NCI-H460 (cell line): Measurements from ENCODE around the gene ABCC4. TPM values are rescaled to one million over a fixed set of nuclear protein-coding genes. Genes with fewer than 3 reads are reported as not detected.

Experiments used
- DNase-seq: peaks from one replicate; pipeline ENCODE4 v3.0.0-alpha.2; 2016; ENCODE audit warnings: low read depth; ENCODE audit errors: extremely low read depth
- total RNA-seq: library from RNA; depleted of rRNA; stranded (reverse); fragments of >200 nt; shearing (Covaris generic); gene quantifications from 2 replicates; pipeline ENCODE4 v1.2.3, GENCODE V29; 2014

The ABCC4 gene
- total RNA-seq, 1 experiment from 2014 or later, result 16.6 TPM

DNA sequence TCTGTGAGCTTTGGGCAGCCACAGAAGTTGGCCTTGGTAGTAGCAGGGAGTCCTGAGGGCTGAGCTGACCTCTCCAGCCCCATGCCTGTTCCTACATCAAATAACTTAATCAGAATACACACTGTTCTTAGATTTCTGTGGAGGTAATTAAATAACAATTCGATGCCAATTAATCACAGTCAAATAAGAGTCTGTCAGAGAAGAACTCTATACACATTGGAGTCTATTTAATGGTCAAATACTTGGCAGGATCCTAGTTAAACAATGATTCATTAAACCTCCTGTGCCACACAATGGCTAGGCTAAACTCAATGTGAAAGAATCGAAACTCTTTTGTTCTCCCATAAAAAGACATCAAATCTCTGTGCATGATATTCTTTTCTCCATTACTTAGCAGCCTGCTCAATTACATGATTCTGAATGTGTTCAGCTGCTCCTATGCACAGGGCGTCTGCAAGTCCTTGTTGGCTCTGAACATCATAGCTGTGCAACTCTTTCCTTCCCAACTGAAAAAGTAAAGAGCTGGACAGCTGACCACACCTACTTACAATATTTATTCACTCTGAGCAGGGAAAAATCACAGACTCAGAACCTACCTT is 173.1 kb downstream of the ABCC4 start:
- no peak for DNase-seq

DNA sequence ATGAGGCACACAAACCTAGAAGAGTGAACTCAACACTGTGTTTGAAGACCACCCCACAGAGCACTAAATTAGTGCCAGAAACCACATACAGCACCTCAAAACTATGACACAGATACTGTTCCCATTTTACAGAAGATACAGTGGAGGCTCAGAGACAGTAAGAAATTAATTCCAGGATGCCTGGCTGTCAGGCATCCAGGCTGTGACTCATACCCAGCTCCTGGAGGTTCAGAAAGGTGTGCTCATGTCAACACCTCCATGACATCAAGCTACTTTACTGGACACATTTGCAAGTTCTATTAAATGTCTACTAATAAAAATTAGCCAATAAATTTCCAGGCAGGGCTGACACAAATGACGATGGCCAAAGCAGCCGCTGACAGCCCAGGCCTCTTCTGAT is 176.3 kb downstream of the ABCC4 start:
- DNase-seq, result no peak

DNA sequence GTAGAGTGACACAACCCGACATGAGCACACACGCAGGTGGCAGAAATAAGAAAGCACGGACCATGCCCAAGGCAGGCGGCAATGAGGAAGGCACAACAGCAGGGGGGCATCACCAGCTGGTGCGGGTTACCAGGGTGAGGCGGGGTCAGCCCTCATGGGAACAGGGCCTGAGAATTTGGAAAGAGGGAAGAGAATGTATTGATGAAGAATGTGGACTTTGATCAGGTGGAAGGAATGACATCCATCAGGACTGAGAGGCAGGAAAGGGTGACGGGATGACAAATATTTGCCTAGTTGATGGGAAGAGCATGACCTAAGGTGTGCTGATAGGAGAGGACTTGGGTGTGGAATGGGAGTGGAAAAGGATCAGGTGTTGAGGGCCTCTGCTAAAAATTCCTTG is 177.5 kb downstream of the ABCC4 start:
- DNase-seq, result no peak

DNA sequence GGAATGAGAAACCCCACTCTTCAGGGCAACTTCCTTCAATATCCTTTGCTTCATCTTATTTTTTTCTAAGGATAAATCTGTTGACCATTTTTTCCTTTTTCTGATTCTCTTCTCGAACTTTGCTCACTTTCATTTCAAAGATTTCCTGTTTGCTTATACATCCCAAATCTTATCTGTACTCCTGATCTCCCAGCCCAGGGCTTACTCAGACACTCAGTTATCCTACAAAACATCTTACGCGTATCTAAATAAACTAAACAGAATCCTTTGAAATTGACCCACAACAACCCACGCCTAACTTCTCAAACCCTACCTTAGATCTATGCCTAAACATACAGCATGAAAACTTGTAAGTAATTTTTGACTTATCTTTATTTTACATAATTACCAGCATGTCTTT is 179.2 kb downstream of the ABCC4 start:
- DNase-seq, result no peak

DNA sequence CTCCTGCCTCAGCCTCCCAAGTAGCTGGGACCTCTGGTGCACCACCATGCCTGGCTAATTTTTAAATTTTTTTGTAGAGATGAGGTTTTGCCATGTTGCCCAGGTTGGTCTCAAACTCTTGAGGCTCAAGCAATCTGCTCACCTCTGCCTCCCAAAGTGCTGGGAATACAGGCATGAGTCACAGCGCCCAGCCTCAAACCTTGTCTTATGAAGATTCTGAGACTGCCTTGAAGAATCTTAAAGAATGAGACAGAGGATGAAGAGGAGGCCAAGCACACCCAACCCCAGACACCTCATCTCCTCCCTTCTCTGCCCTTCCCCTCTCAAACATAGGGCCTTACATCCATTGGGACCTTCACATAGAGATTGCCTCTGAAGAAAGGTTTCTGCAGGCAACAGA is 179.7 kb downstream of the ABCC4 start:
- no peak for DNase-seq

DNA sequence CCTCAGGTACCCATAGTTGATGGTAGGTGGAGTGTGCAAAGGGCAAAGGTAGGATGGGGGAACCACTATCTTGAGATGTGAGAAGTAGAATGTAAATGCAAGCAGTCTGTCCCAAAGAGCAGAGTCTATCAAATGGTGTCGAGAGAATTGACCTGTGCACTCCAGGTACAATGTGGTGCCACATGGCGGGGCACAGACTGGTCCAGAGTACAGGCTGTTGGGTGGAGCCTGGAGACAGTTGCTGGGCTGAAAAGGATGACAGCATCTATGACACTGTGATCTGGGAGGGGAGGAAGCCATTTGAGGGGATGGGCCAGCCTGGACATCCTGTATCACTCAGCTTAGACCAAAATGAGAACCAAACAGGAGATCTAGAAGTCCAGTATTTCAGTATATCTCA is 180.6 kb downstream of the ABCC4 start:
- no peak for DNase-seq

DNA sequence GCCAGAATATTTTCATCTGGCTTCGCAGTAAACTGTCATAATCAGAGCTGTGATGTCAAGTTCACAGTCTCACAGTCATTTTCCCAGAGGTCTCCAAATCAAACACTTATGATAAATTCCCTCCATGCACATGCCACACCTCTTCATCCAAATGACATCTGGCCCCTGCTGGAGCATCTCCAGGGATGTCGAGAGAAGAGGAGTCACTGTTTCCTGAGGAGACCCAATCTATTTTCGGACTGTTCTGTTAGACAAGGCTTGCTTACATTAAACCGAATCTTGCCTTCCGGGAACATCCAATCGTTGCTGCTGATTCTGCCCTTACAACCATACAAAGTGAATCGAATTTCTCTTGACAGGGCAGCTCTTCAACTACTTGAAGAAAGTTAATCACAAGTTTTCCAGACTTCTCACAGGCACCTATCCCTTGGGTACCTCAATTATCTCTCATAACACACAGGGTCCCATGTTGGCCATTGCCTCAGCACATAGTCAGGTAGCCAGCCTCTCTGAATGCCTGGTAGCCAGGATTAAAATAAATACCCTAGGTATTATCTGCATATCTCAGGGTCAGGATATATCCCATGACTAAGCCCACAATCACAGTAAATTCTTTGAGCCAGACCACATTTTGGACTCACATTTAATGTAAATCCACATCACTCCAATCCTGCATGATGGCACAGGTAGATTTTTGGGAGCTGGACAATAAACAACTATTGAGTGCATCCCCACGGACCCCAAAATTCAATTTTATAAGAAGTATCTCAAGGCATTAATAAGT is 182.5 kb downstream of the ABCC4 start:
- DNase-seq, result no peak

DNA sequence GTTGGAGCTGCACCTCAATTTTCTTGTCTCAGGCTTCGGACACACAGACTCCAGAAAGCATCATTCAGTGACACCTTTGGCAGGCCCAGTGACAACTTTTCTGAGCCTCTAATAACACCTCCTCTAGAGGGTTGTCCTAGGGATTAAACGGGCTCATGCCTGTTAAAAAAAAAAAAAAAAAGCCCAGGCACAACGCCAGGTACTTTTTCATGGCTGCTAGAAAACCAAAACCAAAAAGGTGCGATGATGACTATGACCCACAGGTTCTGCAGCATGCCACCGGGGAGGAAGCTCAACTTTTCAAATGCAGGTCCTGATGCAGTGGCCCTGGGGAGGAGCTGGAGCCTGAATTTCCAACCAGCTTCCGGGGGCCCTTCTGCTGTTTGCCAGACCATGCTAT is 184.2 kb downstream of the ABCC4 start:
- no peak for DNase-seq

DNA sequence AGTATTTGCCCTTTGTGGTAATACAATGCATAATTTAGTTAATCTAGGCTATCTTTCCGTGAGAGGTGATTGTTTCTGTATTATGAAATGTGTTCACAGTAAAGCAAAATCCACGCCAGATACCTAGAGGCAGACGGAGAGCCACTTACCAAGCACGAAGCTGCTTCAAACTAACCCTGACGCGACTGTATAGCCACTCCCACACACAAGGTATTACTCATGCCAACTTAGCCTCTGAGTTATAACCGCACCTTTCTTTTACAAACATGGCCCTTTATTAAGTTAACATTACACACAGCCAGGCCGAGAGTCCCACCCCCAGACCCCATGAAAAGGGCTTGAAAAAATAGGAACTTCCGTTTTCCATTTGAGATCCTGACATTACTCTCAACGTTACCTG is 185.7 kb downstream of the ABCC4 start:
- no peak for DNase-seq

DNA sequence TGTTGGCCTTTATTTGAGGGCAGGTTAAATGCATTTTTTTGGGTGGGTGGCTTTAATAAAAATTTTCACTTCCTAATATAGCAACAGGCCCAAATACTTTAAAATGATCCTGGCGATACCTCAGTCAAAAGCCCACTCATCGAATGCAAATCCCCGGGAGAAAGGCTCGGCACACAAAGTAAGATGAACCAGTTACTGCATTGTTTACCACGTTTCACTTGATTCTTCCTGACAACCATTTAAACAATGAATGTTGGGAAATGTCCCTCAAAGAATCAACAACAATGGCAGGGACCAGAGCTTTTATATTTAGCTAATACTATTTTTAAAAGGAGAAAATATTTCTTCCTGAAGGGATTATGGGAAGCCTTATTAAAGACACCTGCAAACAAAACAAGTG is 187.7 kb downstream of the ABCC4 start:
- DNase-seq, result no peak

DNA sequence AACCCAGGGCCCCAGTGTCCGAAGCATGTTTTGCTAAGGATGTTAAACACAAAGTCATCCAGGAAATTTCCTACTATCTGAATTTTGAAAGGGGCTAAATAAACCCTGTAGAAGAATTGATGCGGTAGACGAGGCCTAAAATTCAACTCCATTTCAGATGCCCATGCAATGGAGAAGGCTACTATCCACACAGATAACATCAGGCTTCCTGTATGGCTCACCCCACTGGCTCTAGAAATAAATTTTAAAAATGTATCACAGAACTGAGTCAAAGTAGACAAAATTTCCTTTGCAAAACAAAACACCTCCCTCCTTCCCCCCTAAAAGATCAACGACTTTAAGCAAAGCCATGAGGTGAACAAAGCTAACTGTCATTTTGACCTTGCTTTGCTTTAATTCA is 188.4 kb downstream of the ABCC4 start:
- DNase-seq, result no peak

DNA sequence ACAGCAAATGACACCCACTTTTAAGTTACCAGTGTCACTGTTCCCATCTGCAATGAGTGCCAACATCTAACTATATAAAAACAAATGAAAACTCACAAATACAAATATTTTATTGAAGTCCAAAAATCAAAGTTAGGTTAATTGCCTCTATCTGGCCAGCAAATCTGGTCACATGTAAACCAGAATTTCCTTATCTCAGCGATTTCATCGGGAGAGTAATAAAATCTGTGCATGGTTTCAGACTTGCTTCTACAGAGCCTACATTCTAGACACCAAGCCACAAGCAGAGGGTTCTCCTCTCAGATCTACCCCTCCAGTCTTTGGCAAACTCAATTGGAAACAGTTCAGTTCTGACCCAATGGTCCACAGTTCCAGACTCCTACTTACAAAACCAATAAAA is 189.6 kb downstream of the ABCC4 start:
- no peak for DNase-seq

DNA sequence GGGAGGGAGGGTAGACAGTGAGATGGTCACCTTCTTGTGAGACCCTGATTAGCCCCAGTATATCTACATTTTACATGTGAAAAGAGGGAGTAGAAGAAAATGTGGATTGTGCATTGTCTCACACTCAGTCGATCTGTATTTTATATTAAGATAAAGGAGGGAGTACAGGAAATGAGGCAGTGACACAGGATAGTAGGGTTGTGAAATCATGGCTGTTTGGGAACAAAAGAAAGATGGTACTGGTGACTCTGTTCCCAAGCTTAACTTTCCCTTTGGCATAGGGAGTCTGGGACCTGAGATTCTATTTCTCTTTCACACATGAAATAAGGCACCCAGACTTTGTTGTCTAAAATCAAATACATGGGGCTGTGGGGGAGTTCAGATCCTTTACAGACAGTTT is 194.7 kb downstream of the ABCC4 start:
- DNase-seq, result no peak

DNA sequence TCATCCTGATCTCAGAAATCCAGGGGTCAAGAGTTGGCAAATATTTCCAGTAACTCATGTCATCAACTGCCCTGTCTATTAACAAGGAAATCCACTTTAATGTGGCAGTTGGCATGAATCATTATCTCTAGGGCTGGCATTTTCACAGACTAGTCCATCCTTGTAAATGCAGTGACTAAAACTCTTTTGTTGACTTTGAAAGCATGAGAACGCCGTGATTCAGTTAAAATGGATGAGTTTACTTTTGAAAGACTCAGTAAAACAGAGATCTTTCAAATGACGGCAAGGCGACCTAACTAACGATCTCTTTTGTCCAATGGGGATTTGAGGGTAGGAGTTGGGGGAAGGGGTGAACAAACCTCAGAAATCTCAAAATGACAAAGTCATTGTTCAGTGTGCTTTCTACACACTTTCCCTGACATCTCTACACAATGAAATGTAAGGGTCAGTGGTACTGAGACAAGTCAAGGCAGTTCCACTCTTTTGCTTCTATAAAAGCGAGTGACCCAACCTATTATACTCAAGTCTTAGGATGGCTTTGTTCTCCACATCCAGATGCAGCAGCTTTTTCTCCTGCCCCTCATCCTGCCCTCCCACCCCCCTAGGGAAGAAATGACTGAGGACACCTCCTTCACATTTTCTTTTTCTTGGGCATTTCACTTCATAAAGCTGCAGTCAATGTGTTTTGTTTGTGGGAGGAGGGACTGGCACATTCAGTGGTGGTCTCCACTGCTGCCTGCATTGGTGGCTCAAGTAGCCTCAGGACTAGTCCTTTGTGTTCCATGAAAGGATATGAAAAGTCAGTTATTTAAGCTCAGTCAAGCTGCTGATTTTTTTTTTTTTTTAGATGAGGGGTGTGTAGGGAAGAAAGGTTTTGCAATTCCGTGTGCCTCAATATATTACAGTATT is 200.5 kb downstream of the ABCC4 start:
- peak; percentile 85 for DNase-seq

DNA sequence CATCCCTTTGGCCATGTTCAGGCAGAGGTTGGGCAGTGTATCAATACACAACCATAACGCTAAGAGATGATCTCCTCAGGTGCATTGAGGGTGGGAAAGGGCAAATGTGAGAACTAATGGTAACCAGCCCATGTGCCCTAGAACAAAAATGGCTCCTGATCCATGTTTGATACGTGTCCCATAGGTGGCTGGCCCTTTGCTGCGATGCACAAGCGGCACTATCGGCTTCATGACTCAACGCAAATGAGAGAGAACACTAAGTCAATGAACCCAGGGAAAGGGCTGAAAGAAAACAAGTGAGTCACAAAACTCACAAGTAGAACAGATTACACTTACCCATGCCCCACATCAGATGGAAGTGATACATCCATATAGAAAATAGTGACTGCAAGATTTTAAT is 201.7 kb downstream of the ABCC4 start:
- peak; percentile 89 for DNase-seq

DNA sequence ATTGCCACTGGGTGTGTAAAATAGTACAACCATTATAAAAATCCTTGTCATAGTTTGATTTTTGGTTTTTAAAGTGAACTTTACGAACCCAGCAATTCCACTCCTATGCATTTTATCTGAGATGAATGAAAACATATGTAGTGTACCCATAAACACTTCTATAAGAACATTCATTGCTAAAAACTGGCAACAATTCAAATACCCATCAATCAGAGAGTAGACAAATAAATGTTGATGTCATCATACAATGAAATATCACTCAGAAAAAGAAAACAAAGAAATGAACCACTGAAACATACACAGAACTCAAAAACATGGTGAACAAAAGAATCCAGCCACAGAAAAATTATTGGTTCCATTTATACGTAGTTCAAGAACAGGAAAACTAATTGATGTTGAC is 202.3 kb downstream of the ABCC4 start:
- DNase-seq, result peak; percentile 38

DNA sequence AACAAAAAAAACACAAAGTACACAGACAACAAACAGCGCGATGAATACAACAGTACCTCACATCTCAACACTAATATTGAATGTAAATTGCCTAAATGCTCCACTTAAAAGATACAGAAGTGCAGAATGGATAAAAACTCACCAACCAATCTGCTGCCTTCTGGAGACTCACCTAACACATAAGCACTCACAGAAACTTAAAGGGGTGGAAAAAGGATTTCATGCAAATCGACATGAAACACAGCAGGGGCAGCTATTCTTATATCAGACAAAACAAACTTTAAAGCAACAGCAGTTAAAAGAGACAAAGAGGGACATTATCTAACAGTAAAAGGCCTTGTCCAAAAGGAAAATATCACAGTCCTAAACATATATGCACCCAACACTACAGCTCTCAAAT is 209.5 kb downstream of the ABCC4 start:
- no peak for DNase-seq

DNA sequence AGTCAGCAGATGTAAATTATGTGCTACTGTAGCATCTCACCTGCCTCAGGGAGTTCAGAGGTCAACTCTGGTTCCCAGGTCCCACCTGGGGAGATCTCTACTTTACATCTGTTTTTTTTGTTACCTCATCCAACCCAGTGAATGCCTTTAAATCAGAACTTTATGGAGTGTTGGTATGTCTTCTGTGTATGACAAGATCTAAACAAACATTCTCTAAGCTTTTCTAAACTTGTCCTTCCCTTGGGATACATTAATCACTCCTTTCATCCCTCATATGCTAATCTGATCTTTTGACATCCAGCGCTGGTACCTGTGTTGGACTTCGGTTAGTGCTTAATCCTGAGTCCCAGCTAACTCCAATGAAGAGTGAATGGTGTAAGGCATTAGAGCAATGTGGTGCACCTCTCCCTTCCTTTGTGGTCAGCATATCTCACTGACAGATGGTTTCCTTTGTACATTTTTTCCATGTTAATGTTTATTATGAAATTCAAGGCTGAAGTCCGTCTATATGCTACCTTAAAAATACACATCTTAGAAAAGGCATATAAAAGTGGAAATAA is 213.4 kb downstream of the ABCC4 start:
- DNase-seq, result no peak

DNA sequence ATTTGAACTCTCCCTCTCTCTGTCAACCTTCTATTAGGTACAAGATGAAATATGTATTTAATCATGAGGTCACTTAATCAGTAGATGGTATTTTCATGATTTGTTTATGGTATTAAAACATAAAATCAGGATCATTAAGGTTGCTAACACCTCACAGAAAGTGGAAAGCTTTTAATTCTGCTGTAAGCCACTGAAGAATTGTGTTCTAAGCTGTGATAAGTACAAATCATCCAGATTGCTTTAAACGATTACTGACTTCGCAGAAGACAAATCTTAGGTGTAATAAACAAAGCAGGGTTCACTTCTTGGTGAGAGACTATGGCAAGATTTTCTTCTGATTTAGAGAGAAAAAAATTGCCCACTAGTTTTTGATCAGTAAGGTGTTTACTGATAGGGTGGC is 214.5 kb downstream of the ABCC4 start:
- no peak for DNase-seq

DNA sequence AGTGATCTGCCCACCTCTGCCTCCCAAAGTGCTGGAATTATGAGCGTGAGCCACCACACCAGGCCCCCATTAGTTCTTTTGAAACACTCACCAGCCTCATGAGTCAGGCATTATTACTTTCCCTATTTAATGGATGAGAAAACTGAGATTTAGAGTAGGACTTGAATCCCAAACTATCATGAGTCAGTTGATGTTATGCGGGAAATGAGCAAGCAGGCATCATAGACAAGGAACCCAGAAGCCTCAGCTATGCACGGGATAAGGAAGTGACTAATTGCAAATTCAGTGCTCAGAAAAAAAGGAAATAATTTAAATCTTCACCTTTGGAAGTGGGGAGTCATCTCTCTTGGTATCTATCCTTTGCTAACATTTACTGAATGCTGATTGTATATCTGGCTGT is 217.5 kb downstream of the ABCC4 start:
- DNase-seq, result no peak

DNA sequence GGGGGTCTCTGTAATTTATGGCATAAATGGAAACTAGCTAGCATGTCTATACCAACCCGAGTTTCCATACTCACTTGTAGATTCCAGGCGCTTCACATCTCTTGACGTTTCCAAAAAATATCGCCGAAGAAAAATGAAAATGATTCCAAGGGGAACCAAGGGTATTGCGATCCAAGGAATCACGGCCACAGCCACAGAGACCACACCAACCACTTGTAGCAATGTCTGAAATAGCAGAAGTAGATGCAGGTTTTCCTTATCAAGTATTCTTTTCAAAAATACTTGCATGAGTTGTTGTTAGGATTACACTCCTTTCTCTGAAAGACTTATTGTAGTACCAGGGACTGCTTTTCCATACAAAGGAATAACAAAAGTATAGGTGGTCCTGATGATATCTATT is 218.2 kb downstream of the ABCC4 start:
- DNase-seq, result no peak
